ENCODE data around the gene DAPK2. TPM values are rescaled to one million over a fixed set of nuclear protein-coding genes. Genes with fewer than 3 reads are reported as not detected.

The DAPK2 gene
- total RNA-seq: 0.59 and 0.98 TPM in 2 replicates

DNA sequence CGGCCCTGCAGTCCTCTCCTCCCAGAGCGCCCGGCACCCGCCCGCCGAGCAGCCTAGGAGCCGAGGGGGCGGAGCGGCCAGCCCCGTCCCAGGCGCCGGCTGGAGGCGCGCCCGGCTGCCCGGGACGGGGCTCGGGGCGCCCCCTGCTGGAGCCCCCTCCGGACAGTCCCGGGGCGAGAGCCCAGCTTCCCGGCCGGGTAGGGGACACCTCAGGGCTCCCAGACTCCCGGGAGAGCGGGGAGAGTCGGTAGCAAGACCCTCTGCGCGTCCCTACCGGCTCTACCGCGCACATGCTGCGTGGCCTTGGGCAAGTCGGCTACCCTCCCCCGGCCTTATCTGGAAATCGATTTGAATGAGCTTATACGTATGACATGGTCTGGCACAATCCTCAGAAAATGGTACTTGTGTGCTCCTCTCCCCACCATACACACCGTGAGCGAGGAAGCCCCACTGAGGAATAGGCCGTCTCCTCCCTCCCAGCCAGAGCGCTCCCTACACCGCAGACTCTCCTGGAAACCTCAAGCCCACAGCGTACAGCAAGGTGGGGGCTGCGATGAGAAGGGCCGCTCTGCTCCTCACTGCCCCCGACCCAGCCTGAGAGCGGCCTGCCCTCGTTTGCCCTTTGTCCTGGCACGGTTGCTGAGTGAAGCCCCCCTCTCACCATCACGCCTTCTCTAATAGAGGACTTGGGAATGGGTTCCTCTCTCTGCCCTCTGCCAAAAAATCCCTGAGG lies at the start of gene DAPK2:
DAPK2 (minus strand) TSS at position 65 of the 733 bp plus-strand sequence. CDS start 6,224 bp downstream, outside the sequence.

DNA sequence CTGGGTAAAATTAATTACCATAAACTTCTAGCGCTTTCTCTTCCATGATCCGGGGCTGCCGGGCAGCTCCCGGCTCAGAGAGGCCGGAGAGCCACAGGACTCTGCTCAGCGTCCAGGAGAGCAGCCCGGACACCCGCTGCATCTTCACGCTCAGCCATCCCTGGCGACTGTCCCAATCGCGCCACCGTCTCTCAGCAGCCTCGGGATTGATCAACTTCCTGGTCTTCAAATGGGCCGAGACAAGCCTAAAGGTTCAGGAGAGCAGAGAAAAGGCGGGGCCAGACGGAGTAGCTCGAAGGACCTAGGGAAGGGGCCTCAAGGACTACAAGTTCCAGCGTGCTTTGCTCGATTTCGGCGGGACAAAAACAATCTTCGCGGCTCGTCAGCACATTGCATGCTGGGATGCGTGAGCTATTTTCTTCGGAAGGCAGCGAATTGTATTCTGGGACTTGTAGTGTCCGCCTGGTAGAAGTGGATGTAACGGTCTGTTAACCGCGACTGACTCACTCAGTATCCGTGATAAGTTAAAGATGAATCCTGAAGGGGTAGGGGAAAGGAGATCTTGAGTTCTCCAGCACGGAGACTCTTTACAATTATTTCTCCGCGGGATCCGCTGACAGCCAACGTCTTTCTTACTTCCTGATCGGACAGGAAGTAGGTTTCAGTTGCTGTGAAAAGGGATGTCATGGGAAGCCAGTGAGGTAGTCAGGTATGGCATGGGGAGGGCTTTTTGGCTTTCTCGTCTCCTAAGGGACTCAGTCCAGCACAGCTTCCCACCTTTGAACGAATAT lies 47.5 kb upstream of the DAPK2 start, which contains the start of gene CIAO2A:
CIAO2A (minus strand) TSS at position 212 of the 791 bp plus-strand sequence; CDS start at position 142, 70 bp downstream.

Other genes with a start within 250 kb of the DAPK2 start
- 142 and 147 TPM in 2 replicates for gene HERC1, start 212.5 kb downstream of the DAPK2 start, total RNA-seq
- 26.7 and 31.5 TPM in 2 replicates for gene CIAO2A, start 47.4 kb upstream of the DAPK2 start, total RNA-seq
- 40.5 and 45.9 TPM in 2 replicates for gene SNX1, start 49.5 kb upstream of the DAPK2 start, total RNA-seq
- gene SNX22, start 105.2 kb upstream of the DAPK2 start, total RNA-seq: 0.10 and 0.13 TPM in 2 replicates
- 971 and 1,036 TPM in 2 replicates for gene PPIB, start 116.5 kb upstream of the DAPK2 start, total RNA-seq